HG03108 (cell line): ENCODE results near the gene PTPDC1.

Experiments used
- ATAC-seq: cut with Tn5 transposase; IDR thresholded peaks from one replicate; pipeline ENCODE4 v1.9.1; 2021; ENCODE audit warnings: moderate library complexity; ENCODE audit not compliant: unreplicated experiment

Gene PTPDC1, protein sequence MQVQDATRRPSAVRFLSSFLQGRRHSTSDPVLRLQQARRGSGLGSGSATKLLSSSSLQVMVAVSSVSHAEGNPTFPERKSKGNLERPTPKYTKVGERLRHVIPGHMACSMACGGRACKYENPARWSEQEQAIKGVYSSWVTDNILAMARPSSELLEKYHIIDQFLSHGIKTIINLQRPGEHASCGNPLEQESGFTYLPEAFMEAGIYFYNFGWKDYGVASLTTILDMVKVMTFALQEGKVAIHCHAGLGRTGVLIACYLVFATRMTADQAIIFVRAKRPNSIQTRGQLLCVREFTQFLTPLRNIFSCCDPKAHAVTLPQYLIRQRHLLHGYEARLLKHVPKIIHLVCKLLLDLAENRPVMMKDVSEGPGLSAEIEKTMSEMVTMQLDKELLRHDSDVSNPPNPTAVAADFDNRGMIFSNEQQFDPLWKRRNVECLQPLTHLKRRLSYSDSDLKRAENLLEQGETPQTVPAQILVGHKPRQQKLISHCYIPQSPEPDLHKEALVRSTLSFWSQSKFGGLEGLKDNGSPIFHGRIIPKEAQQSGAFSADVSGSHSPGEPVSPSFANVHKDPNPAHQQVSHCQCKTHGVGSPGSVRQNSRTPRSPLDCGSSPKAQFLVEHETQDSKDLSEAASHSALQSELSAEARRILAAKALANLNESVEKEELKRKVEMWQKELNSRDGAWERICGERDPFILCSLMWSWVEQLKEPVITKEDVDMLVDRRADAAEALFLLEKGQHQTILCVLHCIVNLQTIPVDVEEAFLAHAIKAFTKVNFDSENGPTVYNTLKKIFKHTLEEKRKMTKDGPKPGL

DNA sequence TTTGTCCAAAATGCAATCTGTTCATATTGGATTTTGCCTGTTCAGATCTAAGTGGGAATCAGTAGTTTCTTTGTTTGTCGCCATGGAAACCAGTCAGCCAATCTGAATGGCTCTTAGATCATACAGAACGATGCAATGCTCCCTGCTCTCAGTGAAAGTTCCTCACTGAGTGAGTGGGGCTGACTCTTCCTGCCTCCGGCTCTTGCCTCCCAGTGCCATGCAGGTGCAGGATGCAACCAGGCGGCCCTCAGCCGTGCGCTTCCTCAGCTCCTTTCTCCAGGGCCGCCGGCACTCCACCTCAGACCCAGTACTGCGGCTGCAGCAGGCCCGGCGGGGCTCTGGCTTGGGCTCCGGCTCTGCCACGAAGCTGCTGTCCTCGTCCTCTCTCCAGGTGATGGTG, at the start of gene PTPDC1:
PTPDC1 (plus strand) TSS at position 151 of the 400 bp plus-strand sequence; CDS start at position 218, 67 bp downstream.
- ATAC-seq: no peak

DNA sequence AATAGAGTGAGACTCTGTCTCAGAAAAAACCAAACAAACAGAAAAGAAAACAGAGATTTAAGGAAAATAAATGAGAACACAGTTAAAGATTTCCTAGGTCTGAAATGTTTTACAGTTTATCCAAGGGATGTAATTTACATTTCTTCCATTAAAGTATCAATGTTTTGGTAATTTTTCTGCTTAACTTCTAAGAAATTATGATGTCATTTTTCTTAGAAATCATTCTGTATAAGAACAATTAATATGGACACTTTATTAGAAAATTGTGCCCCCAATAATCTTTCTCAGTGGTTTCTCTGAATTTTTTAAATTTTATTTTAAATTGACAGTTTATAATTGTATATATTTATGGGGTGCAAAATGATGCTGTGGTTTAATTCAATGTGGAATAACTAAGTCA, 49.8 kb upstream of the PTPDC1 start:
- no peak for ATAC-seq

DNA sequence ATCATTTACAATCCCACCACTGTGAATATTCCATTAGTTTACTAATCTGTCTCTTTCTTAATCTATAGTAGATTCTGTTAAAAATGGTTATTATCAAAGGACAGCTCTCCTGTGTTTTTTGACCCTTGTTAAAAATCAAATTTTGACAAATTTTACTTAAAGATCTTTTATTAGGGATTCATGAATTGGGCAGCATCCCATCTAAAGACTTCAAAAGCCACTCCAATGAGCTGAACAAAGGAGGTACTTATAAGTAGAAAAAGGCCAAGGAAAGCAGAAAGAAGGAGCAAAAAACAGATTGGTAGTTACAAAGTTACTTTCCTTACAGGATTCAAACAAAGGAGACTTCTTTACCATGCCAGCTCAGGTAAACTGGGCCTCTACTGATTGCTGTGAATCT, 44.5 kb upstream of the PTPDC1 start:
- ATAC-seq: no peak

DNA sequence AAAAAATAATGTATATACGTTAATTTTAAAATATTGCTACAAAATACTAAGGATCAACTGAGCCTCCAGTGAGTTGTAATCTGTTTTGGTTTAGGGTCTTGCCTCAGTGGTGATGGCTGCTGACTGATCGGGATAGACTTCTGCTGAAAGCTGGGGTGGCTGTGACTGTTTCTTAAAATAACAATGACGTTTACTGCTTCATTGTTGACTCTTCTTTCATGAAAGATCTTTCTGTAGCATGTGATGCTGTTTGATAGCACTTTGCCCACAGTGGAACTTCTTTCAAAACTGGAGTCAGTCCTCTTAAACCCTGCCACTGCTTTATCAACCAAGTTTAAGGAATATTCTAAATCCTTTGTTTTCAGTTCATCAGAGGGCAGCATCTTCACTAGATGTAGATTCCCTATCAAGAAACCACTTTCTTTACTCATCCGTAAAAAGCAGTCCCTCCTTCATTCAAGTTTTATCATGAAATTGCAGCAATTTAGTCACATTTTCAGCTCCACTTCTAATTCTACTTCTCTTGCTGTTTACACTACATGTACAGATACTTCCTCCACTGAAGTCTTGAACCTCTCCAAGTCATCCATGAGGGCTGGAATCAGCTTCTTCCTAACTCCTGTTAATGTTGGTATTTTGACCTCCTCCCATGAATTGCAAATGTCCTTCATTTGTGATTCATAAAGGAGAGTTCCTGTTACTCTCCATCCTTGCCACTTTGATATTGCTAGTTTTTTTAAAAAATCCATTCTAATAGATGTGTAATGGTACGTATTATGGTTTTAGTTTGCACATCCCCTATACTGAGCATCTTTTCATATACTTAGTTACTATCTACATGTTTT, 41.5 kb upstream of the PTPDC1 start:
- ATAC-seq: no peak

DNA sequence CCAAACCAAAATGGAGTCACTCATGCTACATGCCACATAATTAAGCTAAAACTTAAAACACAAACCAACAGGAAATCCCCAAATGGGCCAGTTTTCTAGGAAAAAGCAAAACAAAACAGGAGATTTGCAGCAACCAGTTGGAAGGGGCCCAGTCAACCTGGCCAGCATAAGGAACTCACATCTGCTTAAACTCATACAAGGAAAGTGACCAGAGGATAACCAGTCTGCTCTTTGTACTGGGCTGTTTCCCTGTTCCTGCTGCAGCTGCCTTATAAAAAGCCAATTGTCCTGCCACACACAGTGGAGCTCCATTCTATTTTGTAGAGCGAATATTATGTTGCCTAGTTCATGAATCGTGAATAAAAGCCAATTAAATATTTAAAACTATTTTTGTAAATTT, 29.5 kb upstream of the PTPDC1 start:
- ATAC-seq: no peak

DNA sequence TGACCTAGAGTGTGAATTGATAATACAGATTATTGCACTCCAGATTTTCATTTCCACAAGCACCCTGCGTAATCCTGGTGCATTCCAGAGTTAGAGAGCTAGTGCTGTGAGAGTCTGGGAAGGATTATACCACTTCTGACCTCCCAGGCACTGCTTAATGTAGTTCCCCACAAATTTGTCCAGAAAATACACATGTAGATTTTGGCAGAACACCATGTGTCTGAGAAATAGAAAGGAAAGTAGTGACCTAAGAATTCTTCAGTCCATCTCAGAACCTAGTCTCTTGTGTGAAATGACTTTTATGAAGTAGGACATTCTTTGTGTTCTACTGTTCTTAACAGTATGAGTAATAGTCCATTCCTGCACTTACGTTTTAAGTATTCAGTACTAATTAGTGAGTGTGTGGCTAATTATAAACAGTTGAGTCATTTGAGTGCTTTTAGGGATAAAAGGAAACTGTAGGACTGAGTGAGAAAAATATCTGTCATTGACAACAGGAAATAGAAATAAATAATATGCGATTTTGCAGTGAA, 27.8 kb upstream of the PTPDC1 start:
- ATAC-seq: no peak

DNA sequence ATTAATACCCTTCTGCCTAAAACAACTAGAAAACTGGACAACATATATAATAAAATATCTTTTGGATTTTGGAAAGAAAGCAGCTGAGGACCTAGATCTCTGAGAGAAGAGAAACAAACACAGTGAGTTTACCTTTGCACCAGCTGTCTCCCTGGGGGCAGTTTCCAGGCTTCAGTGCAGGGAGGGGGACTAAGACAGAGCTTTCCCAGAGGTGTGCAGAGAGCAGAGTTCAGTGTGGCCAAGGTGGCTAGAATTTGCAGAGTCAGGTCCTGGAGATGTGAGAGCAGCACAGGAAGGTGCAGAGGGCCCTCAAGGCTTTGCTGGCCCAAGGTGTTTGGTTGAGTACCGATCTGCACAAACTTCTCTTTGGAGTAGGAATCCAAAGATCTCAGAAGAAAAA, 26.3 kb upstream of the PTPDC1 start:
- no peak for ATAC-seq

DNA sequence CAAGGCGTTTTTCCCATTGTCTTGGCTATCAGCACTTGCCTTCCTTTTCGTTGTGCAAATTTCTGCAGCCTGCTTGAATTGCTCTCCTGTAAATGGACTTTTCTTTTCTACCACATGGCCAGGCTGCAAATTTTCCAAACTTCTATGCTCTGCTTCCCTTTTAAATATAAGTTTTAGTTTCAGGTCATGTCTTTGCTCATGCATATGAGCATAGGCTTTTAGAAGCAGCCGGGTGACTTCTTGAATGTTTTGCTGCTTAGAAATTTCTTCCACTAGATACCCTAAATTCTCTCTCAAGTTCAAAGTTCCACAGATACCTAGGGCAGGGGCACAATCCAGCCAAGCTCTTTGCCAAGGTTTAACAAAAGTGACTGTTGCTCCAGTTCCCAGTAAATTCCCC, 22.4 kb upstream of the PTPDC1 start:
- ATAC-seq: no peak

DNA sequence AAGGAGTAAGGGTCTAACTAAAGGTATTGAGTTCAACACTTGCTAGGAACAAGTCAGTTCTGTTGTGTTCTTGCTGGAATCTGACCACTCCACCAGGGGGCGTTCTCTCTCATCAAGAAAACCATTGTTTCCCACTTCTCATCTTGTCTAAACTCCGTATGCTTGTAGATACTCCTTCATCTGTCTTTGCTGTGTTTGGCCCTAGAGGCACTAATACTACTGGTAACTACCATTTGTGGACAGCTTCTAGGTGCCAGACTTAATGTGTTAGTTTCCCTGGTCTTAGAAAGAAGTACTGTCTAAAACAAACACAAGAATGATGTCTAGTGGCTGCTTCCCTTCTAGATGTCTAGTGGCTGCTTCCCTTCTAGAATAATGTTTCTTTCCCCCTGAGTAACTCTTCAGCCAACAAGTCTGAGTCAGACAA, 18.7 kb upstream of the PTPDC1 start:
- ATAC-seq: no peak

DNA sequence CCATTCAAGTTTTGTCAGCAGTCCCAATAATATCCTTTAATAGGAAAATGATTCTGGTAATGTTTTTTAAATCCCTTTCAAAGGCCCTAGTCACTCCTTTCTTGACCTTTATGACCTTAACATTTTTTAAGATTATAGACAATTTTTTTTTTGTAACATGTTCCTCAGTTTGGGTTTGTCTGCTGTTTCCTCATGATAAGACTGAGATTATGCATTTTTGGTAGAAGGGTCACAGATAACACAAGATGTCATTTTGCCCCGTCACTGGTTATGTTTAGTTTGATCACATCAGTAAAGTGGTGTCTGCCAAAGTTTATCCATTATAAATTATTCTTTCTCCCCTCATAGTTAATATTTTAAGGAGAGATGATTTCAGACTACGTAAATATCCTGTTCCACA, 16.0 kb upstream of the PTPDC1 start:
- no peak for ATAC-seq

DNA sequence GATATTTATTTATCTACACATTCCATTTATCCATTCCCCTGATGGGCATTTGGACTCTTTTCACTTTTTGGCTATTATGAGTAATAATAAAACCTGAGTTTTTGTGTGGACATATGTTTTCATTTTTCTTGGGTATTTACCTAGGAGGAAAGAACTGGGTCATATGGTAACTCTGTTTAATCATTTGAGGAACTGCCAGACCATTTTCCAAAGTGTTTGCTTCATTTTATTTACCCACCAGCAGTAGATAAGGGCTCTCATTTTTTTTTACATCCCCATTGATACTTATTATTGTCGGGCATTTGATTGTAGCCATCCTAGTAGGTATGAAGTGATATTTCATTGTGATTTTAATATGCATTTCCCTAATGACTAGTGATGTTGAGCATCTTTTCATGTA, 7.7 kb upstream of the PTPDC1 start:
- ATAC-seq: no peak

DNA sequence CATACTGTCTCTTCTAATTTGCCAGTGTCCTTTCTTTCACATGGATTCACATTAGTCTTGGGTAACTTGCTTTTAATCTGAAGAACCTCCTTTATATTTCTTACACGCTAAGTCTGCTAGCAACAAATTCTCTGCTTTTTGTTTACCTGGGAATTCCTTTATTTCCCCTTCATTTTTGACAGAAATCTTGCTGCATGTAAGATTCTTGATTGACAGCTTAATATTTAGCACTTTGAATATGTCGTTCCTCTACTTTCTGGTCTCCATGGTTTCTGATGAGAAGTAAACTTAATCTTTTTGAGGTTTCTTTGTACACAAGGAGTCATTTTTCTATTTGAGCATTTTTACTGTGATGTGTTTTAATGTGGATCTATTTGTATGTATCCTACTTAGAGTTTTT, 6.2 kb upstream of the PTPDC1 start:
- no peak for ATAC-seq

DNA sequence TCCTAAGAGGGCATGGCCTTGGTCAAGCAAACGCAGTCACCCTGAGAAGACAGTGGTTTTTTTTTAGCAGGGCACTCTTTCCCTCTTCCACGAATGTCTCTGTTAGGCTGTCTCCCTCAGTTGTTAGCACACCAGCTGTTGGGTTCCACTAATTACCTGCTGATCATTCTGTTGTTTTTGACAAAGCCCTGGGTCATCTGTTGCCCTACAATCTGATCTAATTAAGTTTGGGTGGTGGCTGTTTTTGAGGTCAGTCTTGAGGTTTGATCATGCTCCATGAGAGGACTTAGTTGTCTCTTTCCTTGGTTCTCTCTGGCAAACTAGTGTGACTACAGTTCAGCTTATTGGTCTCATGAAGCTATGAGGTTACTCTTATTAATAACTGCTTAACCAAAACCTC, 5.0 kb upstream of the PTPDC1 start:
- no peak for ATAC-seq

DNA sequence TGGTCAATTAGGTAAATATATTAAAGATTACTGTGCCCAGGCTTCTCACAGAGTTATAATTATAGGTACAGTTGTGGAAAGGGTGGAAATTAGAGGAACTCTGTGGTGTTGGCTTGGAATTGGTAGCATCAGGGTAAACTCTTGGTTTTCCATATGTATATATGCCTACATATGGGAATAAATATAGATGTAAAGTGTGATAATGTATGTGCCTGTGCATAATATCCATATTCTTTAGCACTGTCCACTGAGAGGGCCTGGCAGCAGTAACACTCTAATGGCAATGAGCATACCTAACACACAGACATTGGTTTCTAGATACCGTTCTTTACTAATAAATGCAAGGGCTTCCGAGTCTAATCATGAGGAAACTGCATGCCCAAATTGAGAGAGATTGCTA, 4.0 kb upstream of the PTPDC1 start:
- ATAC-seq: no peak

DNA sequence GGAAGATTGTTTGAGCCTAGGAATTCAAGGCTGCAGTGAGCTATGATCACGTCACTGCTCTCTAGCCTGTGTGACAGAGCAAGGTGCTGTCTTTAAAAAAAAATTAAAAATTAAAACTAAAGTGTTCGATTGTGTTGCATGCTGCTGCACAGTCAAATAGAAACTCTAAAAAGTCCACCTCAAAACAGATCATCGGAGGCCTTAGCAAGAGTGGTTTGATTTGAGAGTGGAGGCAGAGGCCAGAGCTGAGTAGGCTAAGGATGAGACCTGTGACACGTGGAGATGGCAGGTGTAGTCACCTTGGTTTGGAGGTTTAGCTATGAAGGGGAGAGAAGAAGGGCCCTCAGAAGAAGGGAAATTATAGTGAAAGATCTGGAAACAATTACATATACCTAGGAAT, 2.8 kb upstream of the PTPDC1 start:
- ATAC-seq: no peak

DNA sequence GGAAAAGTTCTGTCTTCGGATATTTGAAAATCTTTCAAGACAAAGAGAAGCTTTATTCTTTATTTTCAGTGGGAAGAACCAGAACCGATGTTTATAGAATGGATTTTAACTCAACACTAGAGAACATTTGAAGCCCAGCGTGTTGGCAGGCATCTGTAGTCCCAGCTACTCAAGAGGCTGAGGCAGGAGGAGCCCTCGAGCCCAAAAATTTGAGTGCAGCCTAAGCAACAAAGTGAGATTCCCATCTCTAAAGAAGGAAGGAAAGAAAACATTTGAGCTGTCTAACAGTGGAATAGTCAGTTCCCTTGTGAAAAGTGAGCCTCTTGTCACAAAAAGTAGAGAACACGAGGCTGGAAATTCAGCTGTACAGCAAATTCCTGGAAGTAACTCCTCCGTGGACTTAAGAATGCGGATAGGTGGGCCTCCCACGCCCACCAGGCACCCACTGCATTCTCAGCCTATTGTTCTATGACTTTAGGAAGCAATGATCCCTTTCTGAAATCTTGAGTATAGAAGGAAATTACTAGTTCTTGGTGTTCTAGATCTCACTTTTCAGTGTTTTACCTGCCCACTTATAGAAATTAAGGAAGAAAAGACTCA, 2.3 kb upstream of the PTPDC1 start:
- ATAC-seq: no peak

DNA sequence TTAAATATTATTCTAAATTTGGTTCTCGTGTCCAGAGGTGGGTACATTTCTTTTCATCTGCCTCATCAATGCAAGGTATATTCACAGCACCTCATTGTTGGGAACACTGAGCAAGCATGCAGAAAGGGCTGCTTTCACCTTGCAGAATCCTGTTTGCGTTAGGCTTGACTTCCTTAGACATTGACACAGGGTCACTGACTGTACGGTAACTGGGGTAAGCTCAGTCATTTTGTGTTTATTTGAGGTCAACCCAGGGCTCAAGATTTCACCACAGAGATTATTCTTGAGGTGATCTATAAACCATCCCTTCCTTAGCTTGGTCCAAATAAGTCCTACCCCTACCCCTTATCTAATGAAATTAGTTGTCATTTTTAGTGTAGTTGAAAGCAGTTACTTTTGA, 1.7 kb upstream of the PTPDC1 start:
- ATAC-seq: no peak

DNA sequence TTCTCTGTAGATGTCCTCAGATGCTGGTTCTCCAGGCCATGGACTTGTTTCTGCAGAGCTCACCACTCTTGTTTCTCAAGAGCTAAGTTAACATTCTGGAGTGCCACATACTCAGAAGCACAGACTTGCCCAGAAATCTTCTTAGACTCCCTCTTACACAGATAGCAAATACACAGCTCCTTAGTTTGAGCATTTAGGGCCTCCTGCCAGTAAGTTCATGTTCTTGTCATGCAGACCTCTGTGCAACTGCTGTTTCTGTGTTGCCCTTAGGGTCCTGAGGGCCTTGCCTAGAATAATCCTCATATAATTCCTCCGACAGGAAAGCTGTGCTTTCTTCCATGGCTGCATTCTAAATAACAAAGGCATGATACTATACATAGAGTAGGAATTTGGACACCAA, 1.3 kb upstream of the PTPDC1 start:
- ATAC-seq: no peak

DNA sequence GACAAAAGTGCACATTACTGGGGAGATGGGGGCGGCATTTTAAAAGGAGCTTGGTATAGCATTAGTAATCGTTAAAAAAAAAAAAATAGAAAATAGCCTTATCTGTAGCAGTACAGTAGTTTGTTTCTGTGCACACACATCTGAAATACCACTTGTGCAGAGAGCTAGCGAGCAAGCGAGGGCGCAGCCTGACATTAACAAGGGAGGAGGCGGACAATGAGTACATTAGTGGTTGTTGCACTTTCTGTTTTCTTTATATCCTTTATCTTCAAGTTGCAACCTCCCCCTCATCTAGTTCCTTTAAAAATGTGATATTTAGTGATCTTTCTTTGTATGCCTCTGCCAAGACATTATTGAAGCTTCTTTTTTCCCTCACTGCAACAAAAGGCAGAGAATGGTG, 880 bp upstream of the PTPDC1 start:
- ATAC-seq: no peak

DNA sequence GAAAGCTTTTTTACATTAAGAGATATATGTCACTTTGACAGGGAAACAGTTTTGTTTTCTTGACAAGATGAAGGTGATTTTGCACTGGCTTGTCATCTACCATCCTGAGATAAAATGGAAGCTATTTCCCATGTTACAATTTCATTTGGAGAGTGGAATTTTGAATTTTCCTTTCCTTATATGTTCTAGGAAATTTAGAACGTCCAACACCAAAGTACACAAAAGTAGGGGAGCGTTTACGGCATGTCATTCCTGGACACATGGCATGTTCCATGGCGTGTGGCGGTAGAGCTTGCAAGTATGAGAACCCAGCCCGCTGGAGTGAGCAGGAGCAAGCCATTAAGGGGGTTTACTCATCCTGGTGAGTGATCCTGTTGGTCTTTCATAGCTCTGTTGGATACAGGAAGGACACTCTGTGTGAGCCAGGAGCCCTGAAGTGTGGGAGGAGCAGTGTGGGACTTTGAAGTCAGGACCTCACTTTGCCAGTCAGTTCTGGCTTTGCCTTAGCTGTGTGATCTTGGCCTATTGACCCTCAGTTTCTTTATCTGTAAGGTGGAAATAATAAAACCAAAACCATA, 887 bp downstream of the PTPDC1 start:
- no peak for ATAC-seq
